ENCODE data around the gene MRPL2. TPM values are rescaled to one million over a fixed set of nuclear protein-coding genes. Genes with fewer than 3 reads are reported as not detected.

Gene MRPL2
- total RNA-seq, 2 donors from 2014 or later = 7.4 to 10.6 TPM

DNA sequence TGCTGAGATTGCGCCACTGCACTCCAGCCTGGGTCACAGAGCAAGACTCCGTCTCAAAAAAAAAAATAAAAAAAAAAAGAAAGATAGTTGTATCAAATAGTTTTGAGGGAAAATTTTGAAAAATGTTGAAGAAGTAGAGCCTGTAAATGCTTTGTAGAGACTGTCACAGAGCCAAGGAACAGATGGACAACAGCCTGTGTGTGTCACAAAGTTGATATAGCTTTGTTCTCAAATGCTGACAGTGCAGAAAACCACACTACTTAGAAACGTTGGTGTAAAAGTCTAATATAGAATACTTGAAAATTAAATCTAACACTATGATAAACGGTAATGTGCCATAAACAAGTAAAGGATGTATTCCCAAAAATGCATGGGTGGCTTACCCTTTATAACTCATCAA is 42.3 kb upstream of the MRPL2 start:
- Histone ChIP-seq H3K27ac (no peak overlapping the region), H3K9me3 (no peaks in the 10 kb centered on the region), H3K4me3 (no peak overlapping the region), H3K4me1 (ENCODE audit: control insufficient read depth in 1 of 2, low read depth in 2 of 2) (peaks cover 0 to 9% of the 10 kb centered on the region in 2 donors), H3K27me3 (replicated peaks; ENCODE audit: insufficient read depth) (no peaks in the 10 kb centered on the region), H3K36me3 (no peaks in the 10 kb centered on the region)
- ATAC-seq (ENCODE audit: insufficient number of reproducible peaks, low FRiP score, low read depth) (no peak), DNase-seq (ENCODE audit: low spot score) (no peak)
- TF ChIP-seq, protein P1, sequence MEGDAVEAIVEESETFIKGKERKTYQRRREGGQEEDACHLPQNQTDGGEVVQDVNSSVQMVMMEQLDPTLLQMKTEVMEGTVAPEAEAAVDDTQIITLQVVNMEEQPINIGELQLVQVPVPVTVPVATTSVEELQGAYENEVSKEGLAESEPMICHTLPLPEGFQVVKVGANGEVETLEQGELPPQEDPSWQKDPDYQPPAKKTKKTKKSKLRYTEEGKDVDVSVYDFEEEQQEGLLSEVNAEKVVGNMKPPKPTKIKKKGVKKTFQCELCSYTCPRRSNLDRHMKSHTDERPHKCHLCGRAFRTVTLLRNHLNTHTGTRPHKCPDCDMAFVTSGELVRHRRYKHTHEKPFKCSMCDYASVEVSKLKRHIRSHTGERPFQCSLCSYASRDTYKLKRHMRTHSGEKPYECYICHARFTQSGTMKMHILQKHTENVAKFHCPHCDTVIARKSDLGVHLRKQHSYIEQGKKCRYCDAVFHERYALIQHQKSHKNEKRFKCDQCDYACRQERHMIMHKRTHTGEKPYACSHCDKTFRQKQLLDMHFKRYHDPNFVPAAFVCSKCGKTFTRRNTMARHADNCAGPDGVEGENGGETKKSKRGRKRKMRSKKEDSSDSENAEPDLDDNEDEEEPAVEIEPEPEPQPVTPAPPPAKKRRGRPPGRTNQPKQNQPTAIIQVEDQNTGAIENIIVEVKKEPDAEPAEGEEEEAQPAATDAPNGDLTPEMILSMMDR (IDR thresholded peaks at IDR 0.05) = no peak

DNA sequence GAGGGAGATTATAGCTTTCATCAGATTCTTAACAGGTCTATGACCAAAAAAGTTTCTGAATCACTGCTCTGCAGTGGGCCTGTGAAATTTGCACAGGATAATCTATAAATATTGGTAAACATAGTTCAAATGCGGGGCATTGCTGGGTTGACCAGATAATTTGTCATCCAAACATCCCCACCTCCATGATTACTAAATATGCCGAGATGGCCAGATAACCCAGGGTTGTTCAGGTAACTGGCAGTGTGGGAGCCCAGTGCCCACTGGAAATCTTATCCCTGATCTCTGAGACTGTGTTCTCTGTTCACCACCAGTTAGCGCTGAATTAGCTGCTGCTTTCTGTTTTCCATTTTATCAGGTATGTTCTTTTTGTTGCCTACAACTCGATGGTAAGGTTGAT is 38.3 kb upstream of the MRPL2 start:
- Histone ChIP-seq H3K4me3 (no peak overlapping the region), H3K27ac (no peak overlapping the region), H3K9me3 (no peaks in the 10 kb centered on the region), H3K36me3 (no peaks in the 10 kb centered on the region), H3K27me3 (replicated peaks; ENCODE audit: insufficient read depth) (no peaks in the 10 kb centered on the region), H3K4me1 (ENCODE audit: control insufficient read depth in 1 of 2, low read depth in 2 of 2) (peaks cover 0 to 15% of the 10 kb centered on the region in 2 donors)
- DNase-seq (ENCODE audit: low spot score) (no peak), ATAC-seq (ENCODE audit: insufficient number of reproducible peaks, low FRiP score, low read depth) (no peak)
- TF ChIP-seq, protein P1 (IDR thresholded peaks at IDR 0.05) = no peak

- peaks cover 0 to 15% of the 10 kb centered on the region in 2 donors for H3K4me1 ChIP-seq (ENCODE audit: control insufficient read depth in 1 of 2, low read depth in 2 of 2)
- no peaks in the 10 kb centered on the region for H3K36me3 ChIP-seq
- no peak overlapping the region for H3K4me3 ChIP-seq
- no peaks in the 10 kb centered on the region for H3K9me3 ChIP-seq
- ATAC-seq (ENCODE audit: insufficient number of reproducible peaks, low FRiP score, low read depth) = no peak
- no peak for DNase-seq (ENCODE audit: low spot score)
- TF ChIP-seq, protein P1 (IDR thresholded peaks at IDR 0.05) = no peak
- H3K27ac ChIP-seq = no peak overlapping the region
- H3K27me3 ChIP-seq (replicated peaks; ENCODE audit: insufficient read depth) = no peaks in the 10 kb centered on the region
Measured at GRCh38 chr6:43097098-43097489, 37.9 kb upstream of the MRPL2 start.

GRCh38 chr6:43096451-43097097 is 37.3 kb upstream of the MRPL2 start:
- TF ChIP-seq, protein P1 (IDR thresholded peaks at IDR 0.05) = no peak
- no peaks in the 10 kb centered on the region for H3K27me3 ChIP-seq (replicated peaks; ENCODE audit: insufficient read depth)
- peaks cover 0 to 15% of the 10 kb centered on the region in 2 donors for H3K4me1 ChIP-seq (ENCODE audit: control insufficient read depth in 1 of 2, low read depth in 2 of 2)
- H3K27ac ChIP-seq = no peak overlapping the region
- H3K9me3 ChIP-seq = no peaks in the 10 kb centered on the region
- ATAC-seq (ENCODE audit: insufficient number of reproducible peaks, low FRiP score, low read depth) = peak; percentile 47
- no peak overlapping the region for H3K4me3 ChIP-seq
- DNase-seq (ENCODE audit: low spot score) = no peak
- H3K36me3 ChIP-seq = no peaks in the 10 kb centered on the region

GRCh38 chr6:43095939-43096338 is 36.7 kb upstream of the MRPL2 start:
- no peak for ATAC-seq (ENCODE audit: insufficient number of reproducible peaks, low FRiP score, low read depth)
- Histone ChIP-seq H3K27me3 (replicated peaks; ENCODE audit: insufficient read depth) (no peaks in the 10 kb centered on the region), H3K4me1 (ENCODE audit: control insufficient read depth in 1 of 2, low read depth in 2 of 2) (peaks cover 0 to 15% of the 10 kb centered on the region in 2 donors), H3K4me3 (no peak overlapping the region), H3K36me3 (no peaks in the 10 kb centered on the region), H3K27ac (no peak overlapping the region), H3K9me3 (no peaks in the 10 kb centered on the region)
- TF ChIP-seq, protein P1 (IDR thresholded peaks at IDR 0.05) = no peak
- no peak for DNase-seq (ENCODE audit: low spot score)

Measured in thoracic aorta (tissue), 2 donors.